WTC11 (cell line): ENCODE measurements around the gene ATRIP. TPM values are rescaled to one million over a fixed set of nuclear protein-coding genes. Genes with fewer than 3 reads are reported as not detected.

Experiments
- ATAC-seq: fragments of 200-7000 bp; cut with Tn5 transposase; 2 replicates; pipeline ENCODE4 v1.10.0; 2021; ENCODE audit warnings: mild to moderate bottlenecking, moderate library complexity
- CTCF ChIA-PET: fragments of 300-600 bp; sonication (Branson Sonifier 250); formaldehyde crosslinking; loops from one replicate; lab custom pipeline; 2021; ENCODE audit warnings: antibody characterized with exemption; lab: Charles Lee
- POLR2A ChIA-PET: fragments of 350-600 bp; sonication (Branson Sonifier 250); formaldehyde crosslinking; loops from one replicate; lab custom pipeline; 2021; ENCODE audit warnings: antibody characterized with exemption; lab: Charles Lee
- DNase-seq: peaks from one replicate; pipeline ENCODE4 v3.0.0; 2021; ENCODE audit warnings: low spot score
- H3K27ac Mint-ChIP-seq: 2 replicates; pipeline ENCODE4 v1.8.0; 2021; ENCODE audit warnings: mixed read lengths
- H3K27me3 Mint-ChIP-seq: 2 replicates; pipeline ENCODE4 v1.8.0; 2021; ENCODE audit warnings: low read depth, mild to moderate bottlenecking, moderate library complexity, mixed read lengths
- H3K36me3 Mint-ChIP-seq: 2 replicates; pipeline ENCODE4 v1.8.0; 2021; ENCODE audit warnings: mixed read lengths
- H3K4me1 Mint-ChIP-seq: 2 replicates; pipeline ENCODE4 v1.8.0; 2022; ENCODE audit warnings: mixed read lengths
- H3K4me3 Mint-ChIP-seq: 2 replicates; pipeline ENCODE4 v1.8.0; 2021; ENCODE audit warnings: mild to moderate bottlenecking, moderate library complexity, mixed read lengths
- H3K9me3 Mint-ChIP-seq: 2 replicates; pipeline ENCODE4 v1.8.0; 2021; ENCODE audit warnings: mixed read lengths
- ATF1 ChIP-seq: sonication (generic); formaldehyde crosslinking; IDR thresholded peaks from 2 replicates; pipeline ENCODE4 v1.8.1; 2023; ENCODE audit warnings: mild to moderate bottlenecking, moderate library complexity, missing genetic modification reagents
- CBFB ChIP-seq: sonication (generic); formaldehyde crosslinking; IDR thresholded peaks from 2 replicates; pipeline ENCODE4 v1.8.1; 2022; ENCODE audit warnings: mild to moderate bottlenecking, low read depth, missing genetic modification reagents
- E2F1 ChIP-seq: sonication (generic); formaldehyde crosslinking; IDR thresholded peaks from 2 replicates; pipeline ENCODE4 v1.8.0; 2022; ENCODE audit warnings: mild to moderate bottlenecking, missing genetic modification reagents
- ETV6 ChIP-seq: sonication (generic); formaldehyde crosslinking; IDR thresholded peaks from 2 replicates; pipeline ENCODE4 v1.8.1; 2022; ENCODE audit warnings: mild to moderate bottlenecking, missing genetic modification reagents
- FOXJ3 ChIP-seq: sonication (generic); formaldehyde crosslinking; IDR thresholded peaks from 2 replicates; pipeline ENCODE4 v1.9.0; 2021; ENCODE audit warnings: missing genetic modification reagents, mild to moderate bottlenecking, borderline replicate concordance
- MYBL2 ChIP-seq: sonication (generic); formaldehyde crosslinking; IDR thresholded peaks from 2 replicates; pipeline ENCODE4 v1.8.1; 2023; ENCODE audit warnings: mild to moderate bottlenecking, moderate library complexity, missing genetic modification reagents
- NR2C2 ChIP-seq: sonication (generic); formaldehyde crosslinking; IDR thresholded peaks from 2 replicates; pipeline ENCODE4 v1.8.0; 2022; ENCODE audit warnings: mild to moderate bottlenecking, missing genetic modification reagents
- TEAD1 ChIP-seq: sonication (generic); formaldehyde crosslinking; IDR thresholded peaks from 2 replicates; pipeline ENCODE4 v1.8.0; 2022; ENCODE audit warnings: mild to moderate bottlenecking, missing genetic modification reagents
- ZNF263 ChIP-seq: sonication (generic); formaldehyde crosslinking; IDR thresholded peaks from 2 replicates; pipeline ENCODE4 v1.8.1; 2022; ENCODE audit warnings: low read depth, mild to moderate bottlenecking, moderate library complexity, missing genetic modification reagents
- ZNF416 ChIP-seq: fragments of 250-450 bp; sonication (Bioruptor Pico); IDR thresholded peaks from 2 replicates; pipeline ENCODE4 v1.9.0; 2021; ENCODE audit warnings: mild to moderate bottlenecking, inconsistent platforms
- ZNF671 ChIP-seq: fragments of 250-450 bp; sonication (Bioruptor Pico); IDR thresholded peaks from 2 replicates; pipeline ENCODE4 v1.8.0; 2021; ENCODE audit warnings: mild to moderate bottlenecking
- total RNA-seq: library from RNA; stranded (reverse); gene quantifications from 3 replicates; pipeline ENCODE4 v1.2.3, GENCODE V29; 2021
- TF ChIP-seq, protein P1 (sequence below): sonication (generic); formaldehyde crosslinking; IDR thresholded peaks from 2 replicates; pipeline ENCODE4 v1.8.0; 2022; ENCODE audit warnings: missing genetic modification reagents
- TF ChIP-seq, protein P2 (sequence below): sonication (generic); formaldehyde crosslinking; IDR thresholded peaks from 2 replicates; pipeline ENCODE4 v1.8.1; 2022; ENCODE audit warnings: low read depth, missing genetic modification reagents, borderline replicate concordance
- TF ChIP-seq, protein P3 (sequence below): sonication (generic); formaldehyde crosslinking; IDR thresholded peaks from 2 replicates; pipeline ENCODE4 v1.8.1; 2022; ENCODE audit warnings: mild to moderate bottlenecking, missing genetic modification reagents, moderate library complexity, borderline replicate concordance
- TF ChIP-seq, protein P4 (sequence below): sonication (generic); formaldehyde crosslinking; IDR thresholded peaks from 2 replicates; pipeline ENCODE4 v1.8.0; 2022; ENCODE audit warnings: mild to moderate bottlenecking, missing genetic modification reagents

Gene ATRIP
- total RNA-seq, 1 experiment from 2014 or later = 18.2 TPM

GRCh38 chr3:48504051-48504946, 57.8 kb downstream of the ATRIP start, which contains the start of gene SHISA5 (continued):
- TF ChIP-seq E2F1 = no peak
- TF ChIP-seq CBFB = no peak
- peak; percentile 98 for TF ChIP-seq ZNF263 (CRISPR knock-in tag)
- no peak for TF ChIP-seq TEAD1 (CRISPR knock-in tag)
- no peak; the same call in 1 of the 2 replicates for TF ChIP-seq MYBL2
- TF ChIP-seq, protein P1, sequence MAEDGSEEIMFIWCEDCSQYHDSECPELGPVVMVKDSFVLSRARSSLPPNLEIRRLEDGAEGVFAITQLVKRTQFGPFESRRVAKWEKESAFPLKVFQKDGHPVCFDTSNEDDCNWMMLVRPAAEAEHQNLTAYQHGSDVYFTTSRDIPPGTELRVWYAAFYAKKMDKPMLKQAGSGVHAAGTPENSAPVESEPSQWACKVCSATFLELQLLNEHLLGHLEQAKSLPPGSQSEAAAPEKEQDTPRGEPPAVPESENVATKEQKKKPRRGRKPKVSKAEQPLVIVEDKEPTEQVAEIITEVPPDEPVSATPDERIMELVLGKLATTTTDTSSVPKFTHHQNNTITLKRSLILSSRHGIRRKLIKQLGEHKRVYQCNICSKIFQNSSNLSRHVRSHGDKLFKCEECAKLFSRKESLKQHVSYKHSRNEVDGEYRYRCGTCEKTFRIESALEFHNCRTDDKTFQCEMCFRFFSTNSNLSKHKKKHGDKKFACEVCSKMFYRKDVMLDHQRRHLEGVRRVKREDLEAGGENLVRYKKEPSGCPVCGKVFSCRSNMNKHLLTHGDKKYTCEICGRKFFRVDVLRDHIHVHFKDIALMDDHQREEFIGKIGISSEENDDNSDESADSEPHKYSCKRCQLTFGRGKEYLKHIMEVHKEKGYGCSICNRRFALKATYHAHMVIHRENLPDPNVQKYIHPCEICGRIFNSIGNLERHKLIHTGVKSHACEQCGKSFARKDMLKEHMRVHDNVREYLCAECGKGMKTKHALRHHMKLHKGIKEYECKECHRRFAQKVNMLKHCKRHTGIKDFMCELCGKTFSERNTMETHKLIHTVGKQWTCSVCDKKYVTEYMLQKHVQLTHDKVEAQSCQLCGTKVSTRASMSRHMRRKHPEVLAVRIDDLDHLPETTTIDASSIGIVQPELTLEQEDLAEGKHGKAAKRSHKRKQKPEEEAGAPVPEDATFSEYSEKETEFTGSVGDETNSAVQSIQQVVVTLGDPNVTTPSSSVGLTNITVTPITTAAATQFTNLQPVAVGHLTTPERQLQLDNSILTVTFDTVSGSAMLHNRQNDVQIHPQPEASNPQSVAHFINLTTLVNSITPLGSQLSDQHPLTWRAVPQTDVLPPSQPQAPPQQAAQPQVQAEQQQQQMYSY = peak; percentile 84
- TF ChIP-seq, protein P2, sequence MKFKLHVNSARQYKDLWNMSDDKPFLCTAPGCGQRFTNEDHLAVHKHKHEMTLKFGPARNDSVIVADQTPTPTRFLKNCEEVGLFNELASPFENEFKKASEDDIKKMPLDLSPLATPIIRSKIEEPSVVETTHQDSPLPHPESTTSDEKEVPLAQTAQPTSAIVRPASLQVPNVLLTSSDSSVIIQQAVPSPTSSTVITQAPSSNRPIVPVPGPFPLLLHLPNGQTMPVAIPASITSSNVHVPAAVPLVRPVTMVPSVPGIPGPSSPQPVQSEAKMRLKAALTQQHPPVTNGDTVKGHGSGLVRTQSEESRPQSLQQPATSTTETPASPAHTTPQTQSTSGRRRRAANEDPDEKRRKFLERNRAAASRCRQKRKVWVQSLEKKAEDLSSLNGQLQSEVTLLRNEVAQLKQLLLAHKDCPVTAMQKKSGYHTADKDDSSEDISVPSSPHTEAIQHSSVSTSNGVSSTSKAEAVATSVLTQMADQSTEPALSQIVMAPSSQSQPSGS (CRISPR knock-in tag) = no peak
- TF ChIP-seq, all 79 proteins: peak for 6

DNA sequence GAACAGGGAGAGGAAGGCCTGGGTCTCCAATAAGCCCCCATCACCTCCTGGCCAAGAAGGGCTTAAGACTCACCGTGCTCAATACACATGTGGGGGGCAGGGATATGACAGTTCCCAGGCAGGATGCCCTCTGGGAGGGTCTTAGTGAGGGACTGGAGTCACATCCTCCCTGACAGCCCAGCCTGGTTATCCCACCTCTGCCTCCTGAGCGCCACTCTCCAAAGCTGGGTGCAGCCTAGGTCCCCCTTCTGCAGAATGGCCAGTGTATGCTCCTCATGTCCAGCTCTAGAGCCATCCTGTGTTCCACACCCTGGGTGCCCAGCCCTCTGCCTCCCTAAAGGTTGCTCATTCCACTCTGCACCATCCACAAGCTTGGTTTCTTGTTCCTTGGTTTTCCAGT, 58.6 kb downstream of the ATRIP start:
- ChIA-PET CTCF (interaction anchor here (0.9 to 9.1 kb wide), 5 partner anchors 31 to 131 kb away, joined by 3 to 168 read pairs (median 5); partner anchors contain the start of gene SLC26A6), POLR2A (interaction anchor here (0.5 to 2.8 kb wide), 2 partner anchors 28 to 31 kb away, joined by 4 to 21 read pairs; no protein-coding TSS in a partner anchor)
- DNase-seq (no peak), ATAC-seq (no peak)
- Mint-ChIP-seq H3K36me3 (peaks cover 1% of the 10 kb centered on the region), H3K9me3 (no peaks in the 10 kb centered on the region), H3K4me1 (peaks cover 44% of the 10 kb centered on the region), H3K4me3 (peak overlapping the region; percentile 82), H3K27ac (no peak overlapping the region), H3K27me3 (no peaks in the 10 kb centered on the region; the same call in none of the 2 replicates)
- TF ChIP-seq ZNF416 (CRISPR knock-in tag) (no peak), ETV6 (no peak), FOXJ3 (CRISPR knock-in tag) (no peak)
- TF ChIP-seq, protein P3, sequence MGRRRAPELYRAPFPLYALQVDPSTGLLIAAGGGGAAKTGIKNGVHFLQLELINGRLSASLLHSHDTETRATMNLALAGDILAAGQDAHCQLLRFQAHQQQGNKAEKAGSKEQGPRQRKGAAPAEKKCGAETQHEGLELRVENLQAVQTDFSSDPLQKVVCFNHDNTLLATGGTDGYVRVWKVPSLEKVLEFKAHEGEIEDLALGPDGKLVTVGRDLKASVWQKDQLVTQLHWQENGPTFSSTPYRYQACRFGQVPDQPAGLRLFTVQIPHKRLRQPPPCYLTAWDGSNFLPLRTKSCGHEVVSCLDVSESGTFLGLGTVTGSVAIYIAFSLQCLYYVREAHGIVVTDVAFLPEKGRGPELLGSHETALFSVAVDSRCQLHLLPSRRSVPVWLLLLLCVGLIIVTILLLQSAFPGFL (CRISPR knock-in tag) = no peak

DNA sequence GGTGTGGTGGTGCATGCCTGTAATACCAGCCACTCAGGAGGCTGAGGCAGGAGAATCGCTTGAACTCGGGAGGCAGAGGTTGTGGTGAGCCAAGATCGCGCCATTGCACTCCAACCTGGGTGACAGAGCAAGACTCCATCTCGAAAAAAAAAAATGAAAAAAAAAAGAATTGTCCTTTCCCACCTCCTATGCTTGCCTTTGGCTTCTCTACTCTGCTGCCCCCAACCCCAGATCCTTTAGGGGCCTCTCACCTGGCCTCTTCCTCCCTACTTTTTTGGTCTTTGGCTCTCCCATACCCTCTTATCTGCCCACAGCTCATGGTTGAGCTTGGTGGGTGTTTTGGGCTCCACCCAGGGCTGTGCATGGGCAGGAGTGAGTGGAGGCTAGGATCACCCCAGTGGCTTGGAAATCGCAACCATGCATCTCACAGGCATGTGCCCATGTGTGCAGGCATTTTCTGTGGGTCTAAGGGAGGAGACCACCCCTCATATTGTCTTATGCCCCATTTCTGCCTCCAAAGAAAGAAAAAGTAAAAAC, 59.5 kb downstream of the ATRIP start:
- H3K27ac Mint-ChIP-seq = no peak overlapping the region
- DNase-seq = no peak
- no peaks in the 10 kb centered on the region for H3K9me3 Mint-ChIP-seq
- peaks cover 42% of the 10 kb centered on the region for H3K4me1 Mint-ChIP-seq
- no peaks in the 10 kb centered on the region for H3K36me3 Mint-ChIP-seq
- ChIA-PET POLR2A (no interaction called here), CTCF (interaction anchor here (1.9 to 9.1 kb wide), 2 partner anchors 32 to 70 kb away, joined by 32 to 168 read pairs; no protein-coding TSS in a partner anchor)
- ATAC-seq = no peak
- TF ChIP-seq ZNF671 (CRISPR knock-in tag) = no peak
- no peak for TF ChIP-seq NR2C2 (CRISPR knock-in tag)
- TF ChIP-seq, protein P4, sequence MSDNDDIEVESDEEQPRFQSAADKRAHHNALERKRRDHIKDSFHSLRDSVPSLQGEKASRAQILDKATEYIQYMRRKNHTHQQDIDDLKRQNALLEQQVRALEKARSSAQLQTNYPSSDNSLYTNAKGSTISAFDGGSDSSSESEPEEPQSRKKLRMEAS = no peak
- no peak for TF ChIP-seq ATF1 (CRISPR knock-in tag)
- no peaks in the 10 kb centered on the region; the same call in none of the 2 replicates for H3K27me3 Mint-ChIP-seq
- no peak overlapping the region for H3K4me3 Mint-ChIP-seq
